Measurements from ENCODE around the gene STOX2.
"Not testable (repeated sequence)": the region's sequence is repeated elsewhere in the genome, so short reads cannot be mapped to it uniquely, and the experiment has no call there.

STOX2 gene

GRCh38 chr4:184028561-184029374 is 123.7 kb downstream of the STOX2 start:
- DNase-seq = no peak

GRCh38 chr4:184030036-184030435 is 124.9 kb downstream of the STOX2 start:
- no peak for DNase-seq

- no peak for DNase-seq
Observed at GRCh38 chr4:184030764-184031163, 125.7 kb downstream of the STOX2 start.

- DNase-seq = no peak
Observed at GRCh38 chr4:184032091-184032490, 127.0 kb downstream of the STOX2 start.

- DNase-seq = no peak
Observed at GRCh38 chr4:184039963-184040383, 134.9 kb downstream of the STOX2 start.

GRCh38 chr4:184041156-184041555 is 136.0 kb downstream of the STOX2 start:
- DNase-seq = no peak

DNA sequence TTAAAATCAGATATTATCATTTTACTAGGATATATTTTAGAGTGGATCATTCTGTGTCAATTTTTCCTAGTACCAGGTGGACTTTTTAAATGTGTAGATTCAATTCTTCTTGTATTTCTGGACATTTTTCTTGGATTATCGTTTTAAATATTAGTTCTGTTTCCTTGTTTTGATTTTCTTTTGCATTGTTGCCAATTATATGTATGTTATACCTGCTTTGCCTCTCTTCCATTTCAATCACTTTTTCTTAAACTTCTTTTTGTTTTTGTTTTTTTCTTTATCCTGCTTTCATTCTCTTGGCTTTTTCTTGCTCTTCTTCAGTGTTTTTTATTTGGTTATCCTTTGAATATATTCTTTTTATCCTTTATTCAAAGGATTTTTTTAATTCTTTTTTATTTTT is 141.0 kb downstream of the STOX2 start:
- DNase-seq = no peak

DNA sequence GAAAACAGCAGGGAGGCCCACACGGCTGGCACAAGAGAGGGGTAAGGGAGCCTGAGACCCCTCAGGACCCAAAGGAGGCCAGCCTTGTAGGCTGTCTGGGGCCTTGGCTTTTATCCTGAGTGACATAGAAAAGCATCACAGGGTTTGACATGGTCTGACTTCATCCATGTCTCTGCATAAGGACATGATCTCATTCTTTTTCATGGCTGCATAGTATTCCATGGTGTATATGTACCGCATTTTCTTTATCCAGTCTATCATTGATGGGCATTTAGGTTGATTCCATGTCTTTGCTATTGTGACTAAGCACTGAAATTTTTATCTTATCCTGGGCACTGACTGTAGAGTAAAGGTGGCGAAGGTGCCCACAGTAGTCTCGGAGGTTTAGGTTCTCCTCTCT is 146.2 kb downstream of the STOX2 start:
- DNase-seq = not testable (repeated sequence)

DNA sequence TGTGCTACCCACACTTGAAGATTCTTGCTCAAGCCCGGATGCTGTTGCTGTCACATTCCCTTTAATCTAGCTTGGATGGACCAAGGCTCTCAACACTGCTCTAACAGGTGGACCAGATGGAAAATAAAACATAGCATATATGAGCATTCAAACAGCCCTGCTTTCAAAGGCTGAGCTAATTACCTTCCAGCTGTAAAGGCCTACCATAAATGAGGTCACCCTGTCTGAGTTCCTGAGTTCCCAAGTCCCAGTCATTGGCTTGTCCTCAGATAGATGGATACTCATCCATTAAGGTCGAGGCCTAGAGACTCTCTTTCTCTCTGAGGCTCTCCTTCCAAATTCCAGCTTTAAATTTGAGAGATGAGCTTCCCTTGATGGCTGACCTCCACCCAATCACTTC is 147.5 kb downstream of the STOX2 start:
- DNase-seq = no peak

- DNase-seq = no peak
Observed at GRCh38 chr4:184053434-184053833, 148.3 kb downstream of the STOX2 start.

DNA sequence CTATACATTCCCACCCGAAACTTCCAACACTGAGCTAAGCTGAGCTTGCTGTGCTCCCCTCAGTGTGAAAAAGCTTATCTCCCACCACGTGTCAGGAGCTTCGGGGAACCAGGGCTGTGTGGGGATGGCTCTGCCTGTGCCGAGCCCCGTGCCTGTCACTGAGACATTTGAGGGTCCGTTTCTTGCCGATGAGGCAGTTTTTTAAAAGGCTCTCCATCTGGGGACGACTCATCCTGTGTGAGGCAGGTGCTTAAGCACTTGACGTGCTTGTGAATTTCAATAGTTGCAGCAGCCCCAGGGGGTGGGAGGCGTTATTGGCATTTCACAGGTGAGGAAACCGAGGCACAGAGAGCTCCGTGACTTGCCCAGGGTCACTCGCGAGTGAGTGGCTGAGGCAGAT is 151.8 kb downstream of the STOX2 start:
- no peak for DNase-seq

DNA sequence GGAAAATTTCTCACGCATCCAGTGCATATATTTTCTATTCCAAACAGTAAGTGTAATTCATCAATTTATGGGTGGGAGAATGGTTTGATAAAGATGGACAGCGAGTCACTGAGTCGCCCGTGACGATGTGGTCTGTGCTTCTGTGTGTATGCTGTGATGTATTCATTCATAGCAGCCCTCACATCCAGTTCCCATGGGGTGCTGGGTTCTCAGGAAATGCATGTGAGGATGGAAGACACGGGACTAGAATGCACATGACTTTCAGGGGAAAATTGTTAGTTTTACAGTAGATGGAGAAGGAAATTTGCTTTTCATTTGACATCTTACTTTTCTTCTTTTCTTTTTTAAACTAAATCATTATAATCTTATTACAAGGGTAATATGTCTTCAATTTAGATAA is 152.9 kb downstream of the STOX2 start:
- DNase-seq = no peak

DNA sequence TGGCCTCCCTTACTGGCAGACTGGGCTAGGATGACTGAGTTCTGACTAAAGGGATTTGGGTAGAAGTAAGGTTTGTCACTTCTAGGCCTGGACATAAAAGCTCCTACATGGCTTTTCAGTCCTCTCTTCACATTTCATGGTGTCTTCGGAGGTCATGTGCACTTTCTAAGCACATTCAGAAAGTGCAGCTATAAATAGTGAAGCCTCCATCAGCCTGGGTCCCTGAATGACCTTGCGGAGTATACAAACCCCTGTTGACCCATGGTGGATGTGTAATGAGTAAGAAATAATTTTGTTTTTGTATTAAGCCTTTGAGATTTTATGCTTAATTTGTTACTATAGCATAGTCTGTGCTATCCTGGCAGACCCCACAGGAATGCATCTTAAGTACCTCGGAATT is 154.0 kb downstream of the STOX2 start:
- no peak for DNase-seq

DNA sequence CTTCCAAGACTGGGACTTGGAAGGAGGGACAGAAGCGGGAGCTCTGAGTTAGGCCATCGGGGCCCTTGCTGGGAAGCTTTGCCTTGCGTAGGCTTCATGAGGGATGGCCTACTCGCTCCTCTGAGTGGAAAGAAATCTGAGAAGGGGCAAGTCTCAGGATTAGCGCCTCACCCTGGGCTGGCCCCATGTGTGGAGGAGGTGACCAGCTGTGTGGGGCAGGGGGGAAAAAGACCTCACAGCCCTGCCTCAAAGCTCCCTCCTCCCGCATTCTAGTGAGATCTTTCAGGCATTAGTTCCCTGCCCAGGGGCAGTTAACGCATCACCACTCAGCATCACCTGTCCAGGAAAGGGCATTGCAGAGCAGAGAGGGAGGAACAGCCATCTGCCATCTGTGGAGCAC is 156.5 kb downstream of the STOX2 start:
- DNase-seq = no peak

GRCh38 chr4:184062769-184063168 is 157.7 kb downstream of the STOX2 start:
- DNase-seq = no peak

- no peak for DNase-seq
Observed at GRCh38 chr4:184064877-184065276, 159.8 kb downstream of the STOX2 start.

DNA sequence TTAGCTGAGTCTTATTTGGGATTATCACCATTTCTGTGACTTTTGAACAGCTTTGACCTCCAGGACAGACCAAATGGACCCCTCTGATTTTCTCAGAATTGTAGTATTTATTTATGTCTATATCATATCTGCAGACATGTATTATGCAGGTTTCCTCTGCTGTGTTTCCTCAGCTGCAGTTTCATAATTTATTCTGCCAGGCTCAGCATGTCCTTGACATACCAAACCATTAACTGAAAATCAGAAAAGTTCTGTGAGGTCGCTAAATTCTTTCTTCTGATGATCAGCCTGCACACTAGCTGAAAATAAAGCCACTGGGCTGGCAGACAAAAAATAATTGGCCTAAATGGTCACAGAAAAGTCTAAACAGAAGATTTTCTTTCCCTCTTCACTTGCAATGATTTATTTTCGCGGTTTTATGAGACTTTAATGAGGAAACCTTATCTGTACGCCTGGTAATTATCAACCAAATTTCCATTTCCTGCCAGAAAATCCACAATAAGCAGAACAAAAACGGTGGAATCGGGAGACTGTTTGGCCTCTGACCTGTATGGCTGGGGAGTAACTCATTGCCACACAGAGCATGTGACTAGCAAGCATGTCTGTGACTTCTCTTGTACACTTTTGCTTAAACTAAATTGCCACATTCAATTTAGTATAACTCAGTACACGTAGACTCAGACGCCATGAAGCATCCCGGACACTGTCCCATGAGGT is 161.6 kb downstream of the STOX2 start:
- DNase-seq = no peak

- DNase-seq = no peak
Observed at GRCh38 chr4:184067931-184068554, 162.9 kb downstream of the STOX2 start.
